HepG2 (cell line): Measurements from ENCODE around the gene SPATA12. TPM values are rescaled to one million over a fixed set of nuclear protein-coding genes. Genes with fewer than 3 reads are reported as not detected.

Experiments
- ATAC-seq: fragments of 200-7000 bp; cut with Tn5 transposase; 3 replicates; pipeline ENCODE4 v1.9.1; 2020; ENCODE audit warnings: mild to moderate bottlenecking, moderate library complexity
- BruUV-seq: library from RNA; stranded (reverse); fragments of 400-500 nt; replicated peaks from 2 replicates; lab custom pipeline; 2021; lab: Mats Ljungman, UMichigan
- CTCF ChIA-PET: fragments of 300-600 bp; formaldehyde crosslinking; extraction: SDS; loops from one replicate; lab custom pipeline; 2021; ENCODE audit warnings: low total read pairs, inconsistent platforms, low intra/inter-chr PET ratio; lab: Yijun Ruan, JAX
- POLR2A ChIA-PET: fragments of 350-600 bp; sonication (Branson Sonifier 250); formaldehyde crosslinking; loops from one replicate; lab custom pipeline; 2020; ENCODE audit warnings: antibody characterized with exemption, inconsistent platforms; lab: Yijun Ruan, JAX
- DNase-seq: peaks from one replicate; pipeline ENCODE4 v3.0.0-alpha.2; 2015; ENCODE audit warnings: low spot score
- FAIRE-seq: peaks from 3 replicates; lab custom pipeline; 2011; peaks lifted over from hg19 to GRCh38; lab: Jason Lieb, UNC
- H2AFZ ChIP-seq: one replicate; pipeline ENCODE4 v1.6.1; 2011; ENCODE audit warnings: low read length, inconsistent platforms
- H3K27ac ChIP-seq: fragments of 300-600 bp; 3 replicates; pipeline ENCODE4 v1.8.0; 2011; ENCODE audit warnings: mixed run types, mild to moderate bottlenecking, mixed read lengths, low read length, inconsistent platforms; ENCODE audit not compliant: insufficient read depth; ENCODE audit errors: extremely low read length
- H3K27me3 ChIP-seq, 2 experiments: fragments of 200-600 bp in 1 of 2; 2 replicates in 1 of 2; 3 replicates in 1 of 2; pipeline versions ENCODE4 v1.6.0 to v1.8.0; 2011; ENCODE audit warnings: low read length in 2 of 2, mild to moderate bottlenecking in 2 of 2, moderate library complexity in 2 of 2, inconsistent platforms in 1 of 2; ENCODE audit not compliant: insufficient read depth in 2 of 2, control insufficient read depth in 1 of 2
- H3K36me3 ChIP-seq, 2 experiments: fragments of 200-600 bp in 1 of 2; replicated peaks in 1 of 2; 2 replicates in 1 of 2; 3 replicates in 1 of 2; pipeline versions ENCODE4 v1.5.1 to v1.8.0; 2011; ENCODE audit warnings: low read length in 2 of 2, inconsistent platforms in 1 of 2; ENCODE audit not compliant: insufficient read depth in 2 of 2, control insufficient read depth in 1 of 2
- H3K4me1 ChIP-seq: 2 replicates; pipeline ENCODE4 v1.5.1; 2012; ENCODE audit warnings: low read length, inconsistent platforms; ENCODE audit not compliant: insufficient read depth
- H3K4me2 ChIP-seq: 2 replicates; pipeline ENCODE4 v1.6.0; 2011; ENCODE audit warnings: low read depth, low read length, inconsistent platforms
- H3K4me3 ChIP-seq, 3 experiments: fragments of 200-600 bp in 1 of 3; sonication (generic), shearing (Covaris generic) in 1 of 3; replicated peaks in 1 of 3; 2 replicates each; pipeline ENCODE4 v1.5.1; 2011 to 2016; ENCODE audit warnings: low read length in 3 of 3, inconsistent platforms in 2 of 3, low read depth in 2 of 3, mild to moderate bottlenecking in 2 of 3, control low read depth in 1 of 3, mixed read lengths in 1 of 3; ENCODE audit not compliant: insufficient read depth in 1 of 3
- H3K79me2 ChIP-seq: one replicate; pipeline ENCODE4 v1.6.1; 2011; ENCODE audit warnings: low read length, inconsistent platforms; ENCODE audit not compliant: insufficient read depth
- H3K9ac ChIP-seq: 2 replicates; pipeline ENCODE4 v1.6.0; 2011; ENCODE audit warnings: mild to moderate bottlenecking, low read depth, low read length, inconsistent platforms; ENCODE audit not compliant: insufficient read depth
- H3K9me3 ChIP-seq: 2 replicates; pipeline ENCODE4 v1.5.1; 2012; ENCODE audit warnings: mild to moderate bottlenecking, low read length
- H4K20me1 ChIP-seq: 2 replicates; pipeline ENCODE4 v1.6.0; 2011; ENCODE audit warnings: inconsistent platforms, mild to moderate bottlenecking, low read length, moderate library complexity; ENCODE audit not compliant: insufficient read depth
- CEBPG ChIP-seq: IDR thresholded peaks from 2 replicates; pipeline ENCODE4 v1.6.1; 2016
- CENPT ChIP-seq: sonication (generic); formaldehyde crosslinking; IDR thresholded peaks from 2 replicates; pipeline ENCODE4 v1.8.0; 2022; ENCODE audit warnings: low read depth, mild to moderate bottlenecking, moderate library complexity, missing genetic modification reagents
- DPF2 ChIP-seq: sonication (generic); formaldehyde crosslinking; IDR thresholded peaks from 2 replicates; pipeline ENCODE4 v1.4.0; 2020; ENCODE audit warnings: mild to moderate bottlenecking, low read depth, missing genetic modification reagents, borderline replicate concordance
- EHMT2 ChIP-seq: fragments of 200-600 bp; sonication (generic); IDR thresholded peaks from 2 replicates; pipeline ENCODE4 v1.7.0; 2017; ENCODE audit warnings: antibody characterized with exemption, low read depth, low read length, borderline replicate concordance
- FOXA1 ChIP-seq, 2 experiments: fragments of 450-650 bp in 1 of 2; sonication (generic) in 1 of 2; formaldehyde crosslinking in 1 of 2; IDR thresholded peaks; 2 replicates each; pipeline versions ENCODE4 v1.4.0 to v1.6.1; 2016 to 2020; ENCODE audit warnings: missing genetic modification reagents in 1 of 2
- GTF2F1 ChIP-seq: fragments of 150-350 bp; IDR thresholded peaks from 2 replicates; pipeline ENCODE4 v1.6.1; 2014; ENCODE audit warnings: low read length
- KAT7 ChIP-seq: IDR thresholded peaks from 2 replicates; pipeline ENCODE4 v1.6.1; 2018; ENCODE audit warnings: borderline replicate concordance, missing compliant biosample characterization
- MEIS2 ChIP-seq: sonication (generic); formaldehyde crosslinking; IDR thresholded peaks from 2 replicates; pipeline ENCODE4 v1.9.0; 2021; ENCODE audit warnings: mild to moderate bottlenecking, missing genetic modification reagents
- MTA1 ChIP-seq: sonication (generic); formaldehyde crosslinking; IDR thresholded peaks from 2 replicates; pipeline ENCODE4 v1.4.0; 2020; ENCODE audit warnings: missing genetic modification reagents, mild to moderate bottlenecking, borderline replicate concordance
- REL ChIP-seq: sonication (generic); formaldehyde crosslinking; conservative IDR thresholded peaks from 2 replicates; pipeline ENCODE4 v1.8.0; 2022; ENCODE audit warnings: mild to moderate bottlenecking, missing genetic modification reagents, moderate library complexity
- RFXANK ChIP-seq: IDR thresholded peaks from 2 replicates; pipeline ENCODE4 v1.6.1; 2016
- ZBTB7B ChIP-seq: sonication (generic); formaldehyde crosslinking; IDR thresholded peaks from 2 replicates; pipeline ENCODE4 v1.4.0; 2020; ENCODE audit warnings: missing genetic modification reagents
- ZNF253 ChIP-seq: sonication (generic); formaldehyde crosslinking; IDR thresholded peaks from 2 replicates; pipeline ENCODE4 v1.8.0; 2022; ENCODE audit warnings: mild to moderate bottlenecking, missing genetic modification reagents, borderline replicate concordance
- ZNF749 ChIP-seq: sonication (generic); formaldehyde crosslinking; IDR thresholded peaks from 2 replicates; pipeline ENCODE4 v1.8.0; 2022; ENCODE audit warnings: mild to moderate bottlenecking, missing genetic modification reagents, moderate library complexity, borderline replicate concordance
- ZNF841 ChIP-seq: sonication (generic); formaldehyde crosslinking; IDR thresholded peaks from 2 replicates; pipeline ENCODE4 v1.8.1; 2023; ENCODE audit warnings: missing genetic modification reagents, borderline replicate concordance
- WGBS: methylation state at CpG from one replicate; pipeline ENCODE4 v1.1.6; 2017; ENCODE audit warnings: low lambda C conversion rate; 5-methylcytosine and 5-hydroxymethylcytosine counted together
- in situ Hi-C: cut with HindIII; loops from 2 replicates; pipeline ENCODE4 v1.10.0; 2017; ENCODE audit warnings: low pct_unique_long_range_greater_than_20kb; ENCODE audit not compliant: extremely low pct_ligation_motif_present
- intact Hi-C: fragments of 100-400 bp; cut with micrococcal nuclease; formaldehyde crosslinking; loops from one replicate; pipeline ENCODE4 v1.10.0; 2022; ENCODE audit not compliant: unreplicated experiment
- polyA plus RNA-seq, 8 experiments: library from polyadenylated mRNA; depleted of rRNA in 3 of 8; stranded (reverse) in 7 of 8; unstranded in 1 of 8; fragments of >200 nt; fragmentation: Illumina TruSeq in 4 of 8; extraction: Trizol in 4 of 8; gene quantifications; 2 replicates each; pipeline versions ENCODE4 v1.2.1 to v1.2.3, GENCODE V29; 2011 to 2016; ENCODE audit warnings: low read depth in 4 of 8, missing spikeins in 1 of 8, mixed read lengths in 1 of 8; ENCODE audit not compliant: insufficient read depth in 1 of 8
- total RNA-seq, 5 experiments: library from RNA; depleted of rRNA; stranded (reverse); fragments of >200 nt; fragmentation: Illumina TruSeq; extraction: Trizol; gene quantifications; 2 replicates each; pipeline ENCODE4 v1.2.3, GENCODE V29; 2016; ENCODE audit warnings: low read depth in 1 of 5
- TF ChIP-seq, protein P1 (sequence below): sonication (generic); formaldehyde crosslinking; IDR thresholded peaks from 2 replicates; pipeline ENCODE4 v1.4.0; 2020; ENCODE audit warnings: missing genetic modification reagents
- TF ChIP-seq, protein P2 (sequence below): sonication (generic); formaldehyde crosslinking; IDR thresholded peaks from 2 replicates; pipeline ENCODE4 v1.4.0; 2020; ENCODE audit warnings: missing genetic modification reagents, low read depth, mild to moderate bottlenecking, borderline replicate concordance

The SPATA12 gene
- total and polyA plus RNA-seq, 2 of the 13 experiments (the other 11 are each of a cell fraction or from before 2014, with no cell fraction given): 0.09 to 0.25 TPM

DNA sequence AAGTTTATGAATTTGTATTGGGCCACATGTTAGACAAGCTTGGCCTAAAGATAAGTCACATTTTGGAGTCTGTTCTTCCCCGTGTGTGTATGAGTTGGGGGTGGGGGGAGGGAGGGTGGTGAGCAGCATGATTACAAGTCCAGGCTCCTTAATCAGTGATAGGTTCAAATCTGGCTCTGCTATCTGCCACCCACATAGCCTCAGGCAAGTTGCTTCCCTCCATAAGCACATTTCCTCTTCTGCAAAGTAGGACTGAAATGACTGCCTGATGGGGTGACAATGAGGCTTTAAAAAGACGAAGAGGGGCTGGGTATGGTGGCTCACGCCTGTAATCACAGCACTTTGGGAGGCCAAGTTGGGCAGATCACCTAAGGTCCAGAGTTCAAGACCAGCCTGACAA, 1.1 kb upstream of the SPATA12 start (continued):
- TF ChIP-seq KAT7 (CRISPR knock-in tag): no peak
- TF ChIP-seq CEBPG: no peak
- no peak for TF ChIP-seq ZNF841 (CRISPR knock-in tag)
- TF ChIP-seq, protein P1, sequence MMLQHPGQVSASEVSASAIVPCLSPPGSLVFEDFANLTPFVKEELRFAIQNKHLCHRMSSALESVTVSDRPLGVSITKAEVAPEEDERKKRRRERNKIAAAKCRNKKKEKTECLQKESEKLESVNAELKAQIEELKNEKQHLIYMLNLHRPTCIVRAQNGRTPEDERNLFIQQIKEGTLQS (CRISPR knock-in tag): no peak
- TF ChIP-seq ZNF253 (CRISPR knock-in tag): no peak
- no peak for TF ChIP-seq ZBTB7B
- TF ChIP-seq REL: no peak
- no peak for TF ChIP-seq MTA1 (CRISPR knock-in tag)

DNA sequence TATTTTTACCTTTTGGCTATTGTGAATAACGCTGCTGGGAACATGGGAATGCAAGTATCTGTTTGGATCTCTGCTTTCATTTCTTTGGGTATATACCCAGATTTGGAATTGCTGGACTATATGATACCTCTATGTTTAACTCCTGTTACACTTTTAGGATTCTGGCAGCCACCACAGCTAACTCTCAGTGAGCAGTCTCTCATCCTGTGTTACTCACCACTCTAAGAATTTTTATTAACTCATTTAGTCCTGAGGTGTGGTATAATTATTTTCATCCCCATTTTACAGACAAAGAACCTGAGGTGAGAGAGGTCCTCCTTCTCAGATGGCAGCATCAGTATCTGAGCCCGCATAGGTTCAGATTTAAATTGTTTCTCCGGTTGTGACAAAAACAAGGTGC, 1.1 kb downstream of the SPATA12 start:
- H3K4me2 ChIP-seq: no peak overlapping the region
- CTCF ChIA-PET: no interaction called here
- TF ChIP-seq DPF2 (CRISPR knock-in tag): no peak
- no peak for TF ChIP-seq CEBPG
- no peak for TF ChIP-seq ZNF749
- TF ChIP-seq, protein P2, sequence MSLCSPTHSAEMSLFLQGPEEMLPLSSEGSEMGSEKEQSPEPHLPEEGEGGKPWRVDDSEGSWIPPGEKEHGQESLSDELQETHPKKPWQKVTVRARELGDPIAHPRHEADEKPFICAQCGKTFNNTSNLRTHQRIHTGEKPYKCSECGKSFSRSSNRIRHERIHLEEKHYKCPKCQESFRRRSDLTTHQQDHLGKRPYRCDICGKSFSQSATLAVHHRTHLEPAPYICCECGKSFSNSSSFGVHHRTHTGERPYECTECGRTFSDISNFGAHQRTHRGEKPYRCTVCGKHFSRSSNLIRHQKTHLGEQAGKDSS (CRISPR knock-in tag): no peak
- no peak for TF ChIP-seq EHMT2
- no peak for TF ChIP-seq GTF2F1
- no peak for TF ChIP-seq RFXANK (CRISPR knock-in tag)
- no peak for TF ChIP-seq FOXA1 (IDR thresholded peaks at IDR 0.05)
- no peak for TF ChIP-seq FOXA1 (CRISPR knock-in tag; IDR thresholded peaks at IDR 0.05)
- TF ChIP-seq CENPT (CRISPR knock-in tag): no peak
- TF ChIP-seq MEIS2 (CRISPR knock-in tag): no peak

More for the DNA sequence above, 1.1 kb downstream of the SPATA12 start:
- H4K20me1 ChIP-seq: no peaks in the 10 kb centered on the region
- no peaks in the 10 kb centered on the region for H3K9me3 ChIP-seq
- H2AFZ ChIP-seq: no peak overlapping the region
- in situ Hi-C loops (no loop called here), intact Hi-C loops (loop anchor here (2.0 kb wide), 1 partner anchor 15 kb away; no protein-coding TSS in a partner anchor)
- 97% methylated on average over 3 of the region's 3 CpGs for WGBS
- no peak for FAIRE-seq
- H3K4me3 ChIP-seq: no peak overlapping the region
- no peak overlapping the region for H3K27ac ChIP-seq
- POLR2A ChIA-PET: no interaction called here
- ATAC-seq: no peak
- H3K27me3 ChIP-seq: no peaks in the 10 kb centered on the region
- H3K9ac ChIP-seq: no peak overlapping the region
- H3K79me2 ChIP-seq: no peaks in the 10 kb centered on the region
- no TSS peak for BruUV-seq
- no peak for DNase-seq
- no peaks in the 10 kb centered on the region for H3K36me3 ChIP-seq
- peaks cover 28% of the 10 kb centered on the region for H3K4me1 ChIP-seq
